Natural killer cell treated with Interleukin-12 subunit alpha and Interleukin-12 subunit beta and Interleukin-15 and Interleukin-18, amount 100 ng/mL, for 72 hours (primary cell): Measurements from ENCODE around the gene COQ8A. TPM values are rescaled to one million over a fixed set of nuclear protein-coding genes. Genes with fewer than 3 reads are reported as not detected.

Experiments used
- ATAC-seq, 2 donors: fragments of 150-1000 bp; cut with Tn5 transposase in 1 of 2; sonication (Bioruptor Pico), chemical (Tn5 transposase) in 1 of 2; 2 replicates each; pipeline ENCODE4 v1.10.0; 2021
- DNase-seq: peaks from one replicate; pipeline ENCODE4 v3.0.0; 2022; ENCODE audit warnings: low spot score
- H3K27ac Mint-ChIP-seq, 2 donors: 1 replicate in 1 of 2; 2 replicates in 1 of 2; pipeline ENCODE4 v1.8.0; 2022; ENCODE audit warnings: mixed read lengths in 2 of 2, mild to moderate bottlenecking in 1 of 2, moderate library complexity in 1 of 2
- H3K27me3 Mint-ChIP-seq, 2 donors: 1 replicate in 1 of 2; 2 replicates in 1 of 2; pipeline ENCODE4 v1.8.0; 2022; ENCODE audit warnings: mixed read lengths in 2 of 2
- H3K36me3 Mint-ChIP-seq: one replicate; pipeline ENCODE4 v1.8.0; 2022; ENCODE audit warnings: mixed read lengths
- H3K4me1 Mint-ChIP-seq, 2 donors: 1 replicate in 1 of 2; 2 replicates in 1 of 2; pipeline ENCODE4 v1.8.0; 2022; ENCODE audit warnings: low read depth in 2 of 2, mixed read lengths in 2 of 2, mild to moderate bottlenecking in 1 of 2
- H3K4me3 Mint-ChIP-seq: one replicate; pipeline ENCODE4 v1.8.0; 2022; ENCODE audit warnings: mixed read lengths
- H3K9me3 Mint-ChIP-seq: 2 replicates; pipeline ENCODE4 v1.8.0; 2022; ENCODE audit warnings: mixed read lengths
- total RNA-seq, 2 donors: library from RNA; stranded (reverse); gene quantifications; one replicate each; pipeline ENCODE4 v1.2.3, GENCODE V29; 2022

Gene COQ8A
- total RNA-seq, 2 donors from 2014 or later = 12.3 to 28.4 TPM

DNA sequence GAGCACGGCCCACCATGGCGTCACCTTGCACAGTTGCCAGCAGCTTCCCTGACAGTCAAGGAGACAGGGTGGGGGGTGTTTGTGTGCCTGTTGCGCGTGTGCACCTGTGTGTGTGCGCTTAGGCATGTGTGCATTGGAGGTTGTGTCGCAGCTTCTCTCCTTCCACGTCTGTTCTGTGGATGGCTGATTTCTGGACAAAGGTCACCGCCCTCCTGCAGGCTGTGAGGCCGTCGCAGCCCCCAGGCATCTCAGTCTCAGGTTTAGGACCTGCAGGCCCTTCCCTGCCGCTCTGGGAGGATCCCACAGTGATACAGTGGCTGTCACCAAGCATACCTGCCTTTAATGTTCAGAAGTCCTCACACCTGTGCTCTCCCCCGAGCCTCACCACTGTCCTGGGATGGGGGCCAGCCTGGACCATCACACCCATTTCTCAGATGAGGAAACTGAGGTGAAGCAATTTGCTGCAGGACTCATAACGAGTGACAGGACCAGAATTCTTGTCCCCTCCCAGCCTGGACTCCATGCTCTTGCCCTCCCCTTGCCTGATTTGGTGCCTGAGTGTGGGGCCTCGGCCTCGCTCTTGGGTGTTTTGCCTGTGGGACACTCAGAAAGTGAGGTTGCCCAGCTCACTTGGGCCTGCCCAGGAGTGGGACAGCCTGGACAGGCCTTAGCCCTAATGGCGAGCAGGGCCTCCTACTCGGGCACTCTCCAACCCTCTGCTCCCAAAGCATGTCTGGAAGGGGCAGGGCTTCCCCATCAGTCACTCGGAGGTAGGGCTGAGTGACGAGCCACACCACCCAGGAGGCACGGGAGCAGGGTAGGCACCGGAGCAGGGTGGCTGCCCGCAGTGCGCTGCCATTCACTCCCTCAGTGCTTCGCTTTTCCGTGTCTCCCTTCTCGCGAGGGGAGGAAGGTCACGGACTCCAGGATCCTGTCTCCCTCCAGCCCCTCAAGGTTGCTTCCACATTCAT lies 22.6 kb downstream of the COQ8A start:
- H3K27ac Mint-ChIP-seq = no peak overlapping the region
- peak; percentile 49 for DNase-seq
- ATAC-seq = no peak

DNA sequence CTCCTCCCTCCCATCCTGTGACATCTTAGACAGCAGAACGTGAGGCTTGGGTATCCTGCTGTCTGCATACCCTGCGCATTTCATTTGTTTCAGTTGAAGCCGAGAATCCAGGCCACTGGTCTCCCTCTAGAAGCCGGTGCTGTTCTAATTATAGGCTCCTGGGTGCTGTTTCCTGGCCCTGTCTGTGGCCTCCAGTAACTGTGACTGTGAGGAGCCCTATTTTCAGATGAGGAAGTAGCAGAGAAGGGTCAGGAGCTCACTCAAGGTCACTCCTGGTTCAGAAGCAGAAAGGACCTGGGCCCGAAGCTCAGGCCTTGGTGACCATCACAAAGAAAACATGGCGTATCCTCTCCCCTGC lies 24.0 kb downstream of the COQ8A start:
- Mint-ChIP-seq H3K27ac (peak overlapping the region in 1 of 2 donors; percentile 32), H3K36me3 (no peaks in the 10 kb centered on the region), H3K9me3 (no peaks in the 10 kb centered on the region), H3K27me3 (no peaks in the 10 kb centered on the region), H3K4me3 (no peak overlapping the region), H3K4me1 (peaks cover 6 to 12% of the 10 kb centered on the region in 2 donors)
- no peak for ATAC-seq
- peak; percentile 22 for DNase-seq

More for the DNA sequence above, 22.6 kb downstream of the COQ8A start:
- Mint-ChIP-seq H3K4me1 (peaks cover 15 to 18% of the 10 kb centered on the region in 2 donors), H3K36me3 (no peaks in the 10 kb centered on the region), H3K9me3 (no peaks in the 10 kb centered on the region), H3K4me3 (no peak overlapping the region), H3K27me3 (no peaks in the 10 kb centered on the region)

DNA sequence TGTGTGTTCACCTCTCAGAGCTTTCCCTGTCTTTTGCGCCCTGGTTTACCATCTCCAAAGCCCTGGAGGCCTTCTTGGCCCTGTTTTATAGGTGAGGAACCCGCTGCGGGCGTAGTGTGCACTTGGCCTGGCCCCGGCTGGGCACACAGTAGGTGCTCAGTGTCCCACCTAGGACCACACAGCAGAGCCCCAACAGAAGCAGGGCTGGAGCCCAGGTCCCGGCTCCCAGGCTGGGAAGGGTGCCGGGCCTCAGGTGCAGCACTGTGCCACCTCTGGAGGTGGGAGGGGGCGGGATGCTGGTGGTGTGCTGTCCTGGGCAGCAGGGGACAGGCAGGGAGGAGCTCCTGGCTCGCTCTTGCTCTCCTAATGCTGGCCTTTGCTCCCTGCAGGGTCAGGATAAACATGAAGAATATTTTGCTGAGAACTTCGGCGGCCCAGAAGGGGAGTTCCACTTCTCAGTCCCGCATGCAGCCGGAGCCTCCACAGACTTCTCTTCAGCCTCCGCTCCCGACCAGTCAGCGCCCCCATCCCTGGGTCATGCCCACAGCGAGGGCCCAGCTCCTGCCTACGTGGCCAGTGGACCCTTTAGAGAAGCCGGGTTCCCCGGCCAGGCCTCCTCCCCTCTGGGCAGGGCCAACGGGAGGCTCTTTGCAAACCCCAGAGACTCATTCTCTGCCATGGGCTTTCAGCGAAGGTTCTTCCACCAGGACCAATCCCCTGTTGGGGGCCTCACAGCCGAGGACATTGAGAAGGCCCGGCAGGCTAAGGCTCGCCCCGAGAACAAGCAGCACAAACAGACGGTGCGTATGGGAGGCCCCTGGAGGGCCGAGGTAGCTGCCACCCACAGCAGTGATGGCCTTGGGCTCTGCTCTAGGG lies 24.8 kb downstream of the COQ8A start:
- no peak for ATAC-seq
- Mint-ChIP-seq H3K4me1 (peaks cover 0 to 4% of the 10 kb centered on the region in 2 donors), H3K4me3 (no peak overlapping the region), H3K27me3 (no peaks in the 10 kb centered on the region), H3K9me3 (no peaks in the 10 kb centered on the region), H3K27ac (no peak overlapping the region), H3K36me3 (no peaks in the 10 kb centered on the region)
- peak; percentile 54 for DNase-seq

DNA sequence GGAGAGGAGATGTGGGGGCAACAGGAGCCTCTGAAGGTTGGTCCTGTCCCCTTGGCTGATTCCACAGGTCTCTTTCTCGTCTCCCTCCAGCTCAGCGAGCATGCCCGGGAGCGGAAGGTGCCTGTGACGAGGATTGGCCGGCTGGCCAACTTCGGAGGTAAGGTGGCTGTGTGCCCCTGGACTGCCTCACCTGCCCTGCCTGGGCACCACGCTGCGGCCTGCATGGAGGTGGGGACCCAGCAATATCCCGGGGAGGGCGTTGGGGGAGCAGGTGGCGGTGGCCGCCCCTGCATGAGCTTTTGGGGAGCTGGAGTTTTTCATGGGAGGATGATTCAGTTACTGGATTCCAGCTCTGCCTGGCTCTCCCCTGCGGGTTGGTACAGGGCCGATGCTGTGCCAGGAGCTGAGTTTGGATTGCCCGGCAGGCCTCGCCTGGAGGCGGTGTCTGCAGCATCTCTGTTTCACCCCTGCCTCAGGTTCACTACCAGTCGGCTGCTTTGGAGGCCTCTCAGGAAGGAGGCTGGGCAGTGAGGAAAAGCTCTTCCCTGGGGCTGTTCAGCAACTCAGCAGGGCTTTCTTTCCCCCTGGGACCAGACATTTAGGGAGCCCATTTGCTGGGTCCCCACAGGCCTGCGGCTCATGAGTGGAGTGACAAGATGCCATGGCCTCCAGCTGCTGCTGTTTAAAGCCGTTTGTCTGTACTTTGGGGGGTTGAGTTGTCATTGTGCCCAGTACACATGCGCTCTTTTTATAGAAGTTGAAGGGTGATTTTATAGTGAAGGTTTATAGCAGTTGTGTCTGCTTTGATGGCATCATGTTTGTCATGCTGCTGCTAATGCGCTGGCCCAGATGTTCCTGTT lies 25.7 kb downstream of the COQ8A start:
- Mint-ChIP-seq H3K36me3 (no peaks in the 10 kb centered on the region), H3K27me3 (no peaks in the 10 kb centered on the region), H3K4me3 (no peak overlapping the region), H3K27ac (no peak overlapping the region), H3K9me3 (no peaks in the 10 kb centered on the region), H3K4me1 (peaks cover 0 to 4% of the 10 kb centered on the region in 2 donors)
- peak; percentile 10 for DNase-seq
- no peak for ATAC-seq

DNA sequence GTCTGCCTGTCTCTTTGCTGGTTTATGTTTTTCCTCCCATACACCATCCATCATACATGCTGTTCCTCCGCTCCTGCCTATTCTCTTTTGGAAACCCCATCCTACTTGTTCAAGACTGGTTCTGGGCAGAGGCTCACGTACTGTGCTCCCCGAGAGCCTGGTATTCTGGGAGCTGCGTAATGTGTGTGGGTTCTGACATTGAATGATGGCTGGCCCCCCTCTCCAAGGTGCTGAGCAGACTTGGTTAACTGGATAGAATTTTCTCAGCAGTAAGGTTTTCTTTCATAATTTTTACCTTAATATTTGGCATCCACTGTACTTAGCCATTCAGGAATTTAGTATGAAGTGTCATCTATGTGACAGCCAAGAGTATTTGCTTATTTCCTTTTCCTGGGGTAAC lies 26.6 kb downstream of the COQ8A start:
- Mint-ChIP-seq H3K4me1 (peaks cover 1 to 5% of the 10 kb centered on the region in 2 donors), H3K27me3 (no peaks in the 10 kb centered on the region), H3K36me3 (peaks cover 3% of the 10 kb centered on the region), H3K9me3 (peaks cover 2% of the 10 kb centered on the region), H3K27ac (no peak overlapping the region), H3K4me3 (no peak overlapping the region)
- DNase-seq (peak; percentile 26), ATAC-seq (no peak)

DNA sequence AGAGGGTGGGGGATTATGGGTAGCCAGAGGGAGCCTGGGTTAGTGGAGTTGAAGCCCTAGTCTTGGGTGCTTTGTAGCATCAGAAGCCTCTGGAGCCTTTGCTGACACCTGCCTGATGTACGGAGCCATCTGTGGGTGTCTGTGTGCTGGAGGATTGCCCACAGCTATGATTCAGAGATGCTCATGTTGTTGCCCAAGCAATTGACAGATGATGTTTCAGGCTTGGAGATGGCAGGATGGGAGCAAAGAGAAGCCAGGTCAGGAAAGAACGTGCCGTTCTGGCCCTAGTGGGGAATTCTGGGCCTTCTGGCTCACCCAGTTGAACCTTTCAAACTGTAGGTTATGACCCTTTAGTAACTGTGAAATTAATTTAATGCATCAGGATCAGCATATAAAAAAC lies 27.6 kb downstream of the COQ8A start:
- H3K4me1 Mint-ChIP-seq = peaks cover 6 to 9% of the 10 kb centered on the region in 2 donors
- H3K27ac Mint-ChIP-seq = no peak overlapping the region
- ATAC-seq (no peak), DNase-seq (no peak)
- H3K27me3 Mint-ChIP-seq = no peaks in the 10 kb centered on the region
- H3K9me3 Mint-ChIP-seq = peaks cover 6% of the 10 kb centered on the region
- peaks cover 9% of the 10 kb centered on the region for H3K36me3 Mint-ChIP-seq
- no peak overlapping the region for H3K4me3 Mint-ChIP-seq

DNA sequence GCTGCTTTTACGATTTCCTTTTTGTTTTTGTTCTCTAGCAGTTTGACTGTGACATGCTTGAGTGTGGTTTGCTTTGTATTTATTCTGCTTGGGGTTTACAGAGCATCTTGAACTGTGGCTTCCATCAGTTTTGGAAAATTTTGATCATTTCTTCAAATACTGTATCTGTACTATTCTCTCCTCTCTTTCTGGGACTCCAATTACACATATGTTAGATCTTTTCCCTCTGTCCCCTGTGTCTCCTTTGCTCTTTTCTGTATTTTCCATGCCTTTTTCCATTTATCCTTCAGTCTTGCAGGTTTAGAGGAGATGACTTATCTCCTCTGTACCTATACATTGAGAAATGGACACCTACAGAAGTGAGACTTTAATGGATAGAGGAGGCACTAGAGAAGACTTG lies 31.7 kb downstream of the COQ8A start:
- H3K4me3 Mint-ChIP-seq = no peak overlapping the region
- H3K9me3 Mint-ChIP-seq = peaks cover 6% of the 10 kb centered on the region
- no peaks in the 10 kb centered on the region for H3K27me3 Mint-ChIP-seq
- no peak overlapping the region for H3K27ac Mint-ChIP-seq
- DNase-seq (no peak), ATAC-seq (no peak)
- H3K36me3 Mint-ChIP-seq = peaks cover 9% of the 10 kb centered on the region
- peaks cover 6 to 12% of the 10 kb centered on the region in 2 donors for H3K4me1 Mint-ChIP-seq

DNA sequence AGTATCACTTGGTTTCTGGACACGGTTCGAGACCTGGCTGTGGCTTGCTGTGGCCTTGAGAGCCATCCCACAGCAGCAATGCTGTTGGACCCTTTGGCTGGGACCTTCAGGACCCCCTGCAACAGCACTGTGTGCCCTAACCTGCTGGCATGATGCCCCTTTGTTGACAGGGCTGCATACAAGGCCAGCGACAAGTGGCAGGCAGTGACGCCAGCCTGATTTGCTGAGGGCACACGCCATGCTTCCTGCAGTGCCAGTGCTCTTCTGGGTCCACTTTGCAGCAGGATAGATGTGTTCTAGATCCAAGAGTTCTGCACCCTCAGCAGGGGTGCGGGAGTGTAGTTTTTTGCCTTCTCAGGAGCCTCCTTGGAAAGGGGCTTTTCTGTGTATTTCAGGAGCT lies 32.8 kb downstream of the COQ8A start:
- H3K36me3 Mint-ChIP-seq = peaks cover 9% of the 10 kb centered on the region
- no peak overlapping the region for H3K4me3 Mint-ChIP-seq
- DNase-seq (no peak), ATAC-seq (no peak)
- no peaks in the 10 kb centered on the region for H3K27me3 Mint-ChIP-seq
- H3K4me1 Mint-ChIP-seq = peaks cover 6 to 8% of the 10 kb centered on the region in 2 donors
- H3K9me3 Mint-ChIP-seq = peaks cover 6% of the 10 kb centered on the region
- H3K27ac Mint-ChIP-seq = no peak overlapping the region

DNA sequence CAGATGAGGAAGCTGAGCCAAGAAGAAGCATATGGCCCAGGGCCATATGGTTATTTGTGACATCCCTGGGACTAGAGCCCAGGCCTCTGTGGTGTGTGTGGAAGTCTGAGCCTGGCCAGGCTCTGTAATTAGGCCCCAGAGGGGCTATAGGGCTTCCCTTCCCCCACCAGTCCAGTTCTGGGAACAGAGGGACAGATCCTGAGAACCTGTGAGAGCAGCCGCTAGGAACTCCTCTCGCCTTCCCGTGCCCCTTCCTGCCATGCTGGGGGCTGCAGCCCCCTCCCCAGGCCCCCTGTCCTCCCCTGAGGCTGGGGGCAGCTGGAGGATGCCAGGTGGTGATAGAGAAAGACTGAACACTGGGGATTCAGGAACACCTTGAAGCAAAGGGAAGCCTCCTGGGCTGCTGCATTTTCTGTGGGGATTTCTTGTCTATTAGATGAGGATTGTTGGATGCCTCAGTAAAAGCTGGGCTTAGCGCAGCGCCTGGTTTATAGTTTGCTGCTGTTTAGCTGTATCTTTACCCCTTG lies 33.3 kb downstream of the COQ8A start:
- Mint-ChIP-seq H3K4me1 (peaks cover 6 to 8% of the 10 kb centered on the region in 2 donors), H3K9me3 (peaks cover 6% of the 10 kb centered on the region), H3K4me3 (no peak overlapping the region), H3K27ac (no peak overlapping the region), H3K36me3 (peaks cover 9% of the 10 kb centered on the region), H3K27me3 (no peaks in the 10 kb centered on the region)
- no peak for ATAC-seq
- no peak for DNase-seq

DNA sequence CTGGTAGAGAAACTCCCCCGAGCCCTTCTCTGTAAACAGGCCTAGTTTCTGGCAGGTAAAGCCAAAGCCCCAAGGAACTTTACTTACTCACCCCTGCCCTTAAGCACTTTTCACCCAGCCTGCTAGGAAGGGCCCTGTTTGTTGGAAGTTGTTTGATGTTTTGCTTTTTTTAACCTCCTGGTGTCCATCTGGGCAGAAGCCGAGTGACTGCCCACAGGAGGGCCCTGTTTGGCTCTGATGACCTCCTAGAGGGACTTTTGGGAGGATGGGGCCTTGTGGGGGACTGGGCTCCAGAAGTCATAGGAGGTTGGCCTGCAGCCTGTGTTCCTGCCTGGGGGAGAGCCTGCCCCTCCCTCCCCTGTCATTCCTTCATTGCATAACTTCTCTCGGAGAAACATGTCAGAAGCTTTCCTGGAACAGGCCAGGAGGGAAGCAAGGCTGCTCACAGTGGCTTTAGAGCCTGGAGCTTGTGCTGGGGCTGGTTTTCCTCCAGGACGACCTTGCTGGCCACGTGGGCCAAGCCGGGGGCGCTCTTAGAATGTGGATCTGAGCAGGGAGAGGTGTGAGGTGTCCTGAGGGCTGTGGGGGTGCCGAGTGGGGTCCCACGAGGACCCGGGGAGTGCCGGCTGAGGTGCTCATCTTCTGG lies 33.9 kb downstream of the COQ8A start:
- Mint-ChIP-seq H3K4me3 (no peak overlapping the region), H3K4me1 (peaks cover 6 to 8% of the 10 kb centered on the region in 2 donors), H3K36me3 (peaks cover 9% of the 10 kb centered on the region), H3K27me3 (no peaks in the 10 kb centered on the region), H3K27ac (peak overlapping the region in 1 of 2 donors; percentile 54), H3K9me3 (peaks cover 6% of the 10 kb centered on the region)
- no peak for DNase-seq
- ATAC-seq = no peak

DNA sequence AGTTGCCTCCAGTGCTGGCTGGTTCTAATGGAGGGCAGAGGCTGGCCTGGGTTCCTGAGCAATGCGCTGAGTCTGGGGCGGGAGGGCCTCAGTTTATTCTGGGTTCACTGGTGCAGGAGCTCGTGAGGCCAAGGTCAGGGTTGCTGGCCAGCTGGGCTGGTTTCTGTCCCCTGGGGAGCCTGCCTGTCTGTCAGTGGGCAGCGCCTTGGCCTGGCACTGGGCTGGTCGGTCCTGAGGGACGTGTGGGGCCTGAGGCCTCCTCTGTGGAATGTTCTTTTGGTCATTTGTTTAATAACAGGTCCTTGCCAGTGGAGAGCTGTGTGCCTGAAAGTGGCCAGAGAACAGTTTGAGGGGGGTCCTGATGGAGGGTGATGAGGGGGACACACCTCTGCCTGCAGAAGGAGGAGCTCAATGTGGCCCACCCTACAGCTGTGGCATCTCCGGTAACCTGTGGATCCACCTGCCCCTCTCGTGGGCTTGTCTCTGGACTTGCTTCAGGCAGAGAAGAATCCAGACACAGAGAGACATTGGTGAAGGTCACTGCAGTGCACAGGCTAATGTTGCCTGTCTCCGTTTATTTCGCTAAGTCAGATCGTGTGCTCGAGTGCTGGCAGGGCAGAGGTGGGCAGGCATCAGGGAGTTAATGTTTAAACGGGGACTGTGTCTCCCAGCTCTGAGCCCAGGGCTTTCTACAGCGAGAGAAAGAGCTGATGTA lies 34.6 kb downstream of the COQ8A start:
- ATAC-seq (peak; percentile 37), DNase-seq (no peak)
- no peaks in the 10 kb centered on the region for H3K27me3 Mint-ChIP-seq
- H3K36me3 Mint-ChIP-seq = peaks cover 9% of the 10 kb centered on the region
- peaks cover 6% of the 10 kb centered on the region for H3K9me3 Mint-ChIP-seq
- H3K4me1 Mint-ChIP-seq = peaks cover 6 to 8% of the 10 kb centered on the region in 2 donors
- H3K27ac Mint-ChIP-seq = peak overlapping the region in 1 of 2 donors; percentile 54
- no peak overlapping the region for H3K4me3 Mint-ChIP-seq
